Gastroesophageal sphincter (tissue), 3 donors: ENCODE results near the gene WFIKKN2.

Experiments
- CTCF ChIP-seq, 4 experiments: fragments of 200-600 bp in 2 of 4; fragments of 450-650 bp in 2 of 4; sonication (generic) in 1 of 4; IDR thresholded peaks; one replicate each; pipeline ENCODE4 v1.5.1; 2017 to 2019; ENCODE audit warnings: antibody characterized with exemption in 4 of 4, mild to moderate bottlenecking in 2 of 4, moderate library complexity in 2 of 4
- EP300 ChIP-seq: sonication (generic); formaldehyde crosslinking; IDR thresholded peaks from one replicate; pipeline ENCODE4 v1.6.1; 2017; ENCODE audit warnings: antibody characterized with exemption, mild to moderate bottlenecking
- POLR2AphosphoS5 ChIP-seq: sonication (generic); formaldehyde crosslinking; IDR thresholded peaks from one replicate; pipeline ENCODE4 v1.6.1; 2017; ENCODE audit warnings: antibody characterized with exemption

GRCh38 chr17:50787106-50787505 is 48.3 kb upstream of the WFIKKN2 start:
- TF ChIP-seq CTCF (IDR thresholded peaks at IDR 0.05) (no peak), POLR2AphosphoS5 (no peak), EP300 (no peak)
